ENCODE results near the gene RARS2.

- TF ChIP-seq POLR2A (IDR thresholded peaks at IDR 0.05) (no peak), CTCF (IDR thresholded peaks at IDR 0.05) (no peak)
Measured at GRCh38 chr6:87529221-87529620, 60.6 kb downstream of the RARS2 start.
